Activated CD8-positive, alpha-beta memory T cell treated with anti-CD3 and anti-CD28 coated beads for 48 hours (primary cell): ENCODE results near the gene ELAPOR1.

Experiments used
- DNase-seq, 3 experiments: peaks; one replicate each; pipeline ENCODE4 v3.0.0-alpha.2; 2020; ENCODE audit warnings: low read depth in 2 of 3, low spot score in 2 of 3

The ELAPOR1 gene, protein sequence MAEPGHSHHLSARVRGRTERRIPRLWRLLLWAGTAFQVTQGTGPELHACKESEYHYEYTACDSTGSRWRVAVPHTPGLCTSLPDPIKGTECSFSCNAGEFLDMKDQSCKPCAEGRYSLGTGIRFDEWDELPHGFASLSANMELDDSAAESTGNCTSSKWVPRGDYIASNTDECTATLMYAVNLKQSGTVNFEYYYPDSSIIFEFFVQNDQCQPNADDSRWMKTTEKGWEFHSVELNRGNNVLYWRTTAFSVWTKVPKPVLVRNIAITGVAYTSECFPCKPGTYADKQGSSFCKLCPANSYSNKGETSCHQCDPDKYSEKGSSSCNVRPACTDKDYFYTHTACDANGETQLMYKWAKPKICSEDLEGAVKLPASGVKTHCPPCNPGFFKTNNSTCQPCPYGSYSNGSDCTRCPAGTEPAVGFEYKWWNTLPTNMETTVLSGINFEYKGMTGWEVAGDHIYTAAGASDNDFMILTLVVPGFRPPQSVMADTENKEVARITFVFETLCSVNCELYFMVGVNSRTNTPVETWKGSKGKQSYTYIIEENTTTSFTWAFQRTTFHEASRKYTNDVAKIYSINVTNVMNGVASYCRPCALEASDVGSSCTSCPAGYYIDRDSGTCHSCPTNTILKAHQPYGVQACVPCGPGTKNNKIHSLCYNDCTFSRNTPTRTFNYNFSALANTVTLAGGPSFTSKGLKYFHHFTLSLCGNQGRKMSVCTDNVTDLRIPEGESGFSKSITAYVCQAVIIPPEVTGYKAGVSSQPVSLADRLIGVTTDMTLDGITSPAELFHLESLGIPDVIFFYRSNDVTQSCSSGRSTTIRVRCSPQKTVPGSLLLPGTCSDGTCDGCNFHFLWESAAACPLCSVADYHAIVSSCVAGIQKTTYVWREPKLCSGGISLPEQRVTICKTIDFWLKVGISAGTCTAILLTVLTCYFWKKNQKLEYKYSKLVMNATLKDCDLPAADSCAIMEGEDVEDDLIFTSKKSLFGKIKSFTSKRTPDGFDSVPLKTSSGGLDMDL

DNA sequence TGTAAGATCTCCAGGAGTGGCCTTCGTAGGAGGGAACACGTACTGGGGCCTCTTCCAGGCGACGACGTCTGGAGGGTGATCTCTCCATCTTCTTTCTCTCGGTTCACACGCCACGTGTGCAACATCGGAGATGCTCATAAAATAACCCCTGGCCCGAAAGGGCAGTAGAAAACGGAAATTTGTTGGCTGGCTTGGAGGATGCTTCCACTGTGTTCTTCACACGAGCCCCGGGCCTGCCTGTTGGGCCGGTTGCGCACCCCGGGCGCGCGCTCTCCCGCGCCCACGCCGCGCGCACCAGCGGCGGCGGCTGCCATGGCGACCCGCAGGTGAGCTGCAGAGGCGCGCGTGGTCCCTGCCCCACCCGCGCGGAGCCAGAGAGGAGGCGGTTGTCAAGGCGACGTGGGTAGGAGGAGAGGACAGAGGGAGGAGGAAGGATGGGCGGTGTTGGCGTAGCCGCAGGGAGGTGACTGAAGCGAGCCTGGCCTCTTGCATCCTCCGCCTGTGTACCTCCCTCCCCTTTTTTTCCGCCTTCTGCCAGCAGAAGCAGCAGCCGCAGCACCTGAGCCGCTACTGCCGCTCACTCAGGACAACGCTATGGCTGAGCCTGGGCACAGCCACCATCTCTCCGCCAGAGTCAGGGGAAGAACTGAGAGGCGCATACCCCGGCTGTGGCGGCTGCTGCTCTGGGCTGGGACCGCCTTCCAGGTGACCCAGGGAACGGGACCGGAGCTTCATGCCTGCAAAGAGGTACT lies at the start of gene ELAPOR1:
ELAPOR1 (plus strand) TSS at position 526 of the 752 bp plus-strand sequence; CDS start at position 595, 69 bp downstream.
- peak; percentile 41 to 61 (median 51) for DNase-seq

GRCh38 chr1:109065137-109065536 lies 48.8 kb upstream of the ELAPOR1 start:
- no peak for DNase-seq

DNA sequence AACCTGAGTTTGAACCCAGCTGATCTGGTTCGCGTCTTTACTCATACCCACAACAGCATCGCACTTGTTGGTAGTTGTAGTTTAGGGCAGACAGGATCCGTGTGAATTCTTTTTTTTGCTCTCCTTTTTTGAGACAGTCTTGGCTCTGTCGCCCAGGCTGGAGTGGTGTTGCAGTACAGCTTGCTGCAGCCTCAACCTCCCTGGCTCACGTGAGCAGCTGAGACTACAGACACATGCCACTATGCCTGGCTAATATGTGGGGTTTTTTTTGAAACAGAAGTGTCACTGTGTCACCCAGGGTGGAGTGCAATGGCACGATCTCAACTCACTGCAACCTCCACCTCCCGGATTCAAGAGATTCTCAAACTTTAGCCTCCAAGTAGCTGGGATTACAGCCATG lies 46.0 kb upstream of the ELAPOR1 start:
- DNase-seq, result no peak

DNA sequence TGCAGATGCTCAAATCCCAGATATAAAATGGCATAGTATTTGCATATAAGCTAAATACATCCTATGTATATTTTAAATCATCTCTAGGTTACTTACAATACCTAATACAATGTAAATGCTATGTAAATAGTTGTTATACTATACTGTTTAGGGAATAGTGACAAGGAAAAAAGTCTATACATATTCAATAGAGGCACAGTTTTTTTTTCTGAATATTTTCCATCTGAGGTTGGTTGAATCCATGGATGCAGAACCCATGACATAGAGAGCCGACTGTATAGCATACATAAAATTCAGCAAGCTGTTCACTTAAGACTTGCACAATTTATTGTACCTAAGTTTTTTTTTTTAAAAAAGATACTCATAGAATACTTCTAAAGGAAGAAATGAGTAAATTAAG lies 44.6 kb upstream of the ELAPOR1 start:
- no peak for DNase-seq

- peak; percentile 65 to 79 (median 72) for DNase-seq
Measured at GRCh38 chr1:109075531-109076490, 38.1 kb upstream of the ELAPOR1 start, which contains the start of gene TAF13. Gene TAF13 (minus strand): TSS chr1:109076003. CDS start chr1:109075947, 56 bp downstream.

GRCh38 chr1:109078317-109078716 lies 35.6 kb upstream of the ELAPOR1 start:
- DNase-seq, result no peak

DNA sequence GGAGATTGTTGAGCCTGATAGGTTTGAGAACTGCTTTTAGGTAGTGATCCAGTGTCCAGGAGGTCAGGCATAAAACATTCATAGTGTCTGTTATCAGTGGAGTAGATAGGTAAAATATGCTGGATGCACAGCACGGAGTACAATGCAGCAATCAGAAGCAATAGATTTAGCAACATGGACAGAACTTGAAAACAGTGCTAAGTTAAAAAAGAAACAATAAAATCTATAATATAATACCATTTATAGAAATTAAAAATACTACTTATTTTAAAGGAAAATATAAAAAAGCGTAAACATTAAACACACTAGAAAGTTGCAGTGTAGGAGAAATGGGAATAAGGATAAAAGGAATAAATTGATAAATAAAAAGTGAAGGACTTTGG lies 34.7 kb upstream of the ELAPOR1 start:
- no peak for DNase-seq

DNA sequence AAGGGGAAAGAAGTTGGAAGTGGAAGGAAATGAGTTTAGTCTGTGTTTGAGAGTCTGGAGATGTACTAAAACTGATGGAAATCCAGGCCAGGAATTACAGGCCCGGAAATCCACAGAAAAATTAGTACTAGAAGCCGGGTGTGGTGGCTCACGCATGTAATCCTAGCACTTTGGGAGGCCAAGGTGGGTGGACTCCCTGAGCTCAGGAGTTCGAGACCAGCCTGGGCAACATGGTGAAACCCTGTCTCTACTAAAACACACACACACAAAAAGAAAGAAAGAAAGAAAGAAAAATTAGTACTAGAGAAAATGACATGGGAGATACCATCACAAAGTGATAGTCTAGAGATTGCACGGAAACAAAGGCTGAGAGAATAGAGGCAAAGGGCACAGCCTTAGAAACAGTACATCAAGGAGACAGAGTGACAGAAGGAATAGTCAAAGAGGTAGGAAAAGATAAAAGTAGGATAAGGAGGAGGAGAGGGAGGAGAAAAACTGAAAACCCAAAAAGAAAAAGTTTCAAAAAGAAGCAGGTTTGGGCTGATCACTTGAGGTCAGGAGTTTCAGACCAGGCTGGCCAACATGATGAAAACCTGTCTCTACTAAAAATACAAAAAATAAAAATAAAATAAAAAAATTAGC lies 33.4 kb upstream of the ELAPOR1 start:
- DNase-seq, result no peak

DNA sequence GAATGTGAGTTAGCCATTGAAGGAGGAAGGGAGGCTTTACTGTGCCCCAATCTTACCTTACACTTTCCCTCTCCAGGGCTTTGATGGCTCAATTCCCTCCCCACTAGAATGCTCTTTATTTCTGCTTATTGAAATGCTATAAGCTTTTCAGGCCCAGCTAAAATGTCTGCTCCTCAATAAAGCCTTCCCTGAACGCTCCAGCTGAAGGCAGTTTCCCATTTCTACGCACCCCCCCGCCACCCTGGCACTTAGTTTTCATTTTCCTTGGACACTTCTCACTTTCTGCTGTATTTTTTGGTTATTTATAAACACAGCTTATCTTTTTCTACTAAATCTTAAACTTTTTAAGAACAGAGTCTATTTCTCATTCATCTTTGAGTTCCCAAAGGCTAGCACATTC lies 30.4 kb upstream of the ELAPOR1 start:
- DNase-seq, result no peak

GRCh38 chr1:109083923-109084322 lies 30.0 kb upstream of the ELAPOR1 start:
- DNase-seq, result no peak

GRCh38 chr1:109084563-109085517 lies 29.1 kb upstream of the ELAPOR1 start:
- no peak for DNase-seq

DNA sequence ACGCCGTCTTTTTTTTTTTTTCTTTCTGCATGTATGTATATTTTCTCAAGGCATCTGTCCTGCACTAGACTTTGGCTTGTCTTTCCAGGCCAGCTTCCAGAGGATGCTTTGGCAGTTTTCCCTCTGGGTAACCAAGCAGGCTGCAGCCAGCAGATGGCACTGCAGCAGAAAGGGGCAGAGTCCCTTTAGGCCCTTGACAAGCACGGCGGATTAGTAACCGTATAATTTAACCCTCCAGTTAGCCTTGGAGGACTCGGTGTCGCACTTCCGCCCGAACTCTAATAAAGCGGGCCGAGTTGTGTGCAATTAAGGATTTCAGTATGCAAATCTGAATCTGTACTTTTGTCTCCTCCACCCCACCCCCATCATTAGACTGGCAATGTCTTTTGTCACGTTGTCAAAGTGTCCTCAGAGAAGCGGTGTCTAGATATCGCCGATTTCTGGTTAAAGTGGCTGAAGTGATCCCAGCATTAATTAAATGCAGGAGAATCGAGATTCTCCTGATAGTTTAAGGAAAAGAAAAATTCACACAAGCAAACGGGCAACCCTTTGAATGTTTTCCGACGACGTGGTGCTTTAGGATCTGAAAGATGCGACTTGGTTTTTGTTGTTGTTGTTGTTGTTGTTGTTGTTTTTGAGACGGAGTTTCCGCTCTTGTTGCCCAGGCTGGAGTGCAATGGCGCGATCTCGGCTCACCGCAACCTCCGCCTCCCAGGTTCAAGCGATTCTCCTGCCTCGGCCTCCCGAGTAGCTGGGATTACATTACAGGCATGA lies 24.5 kb upstream of the ELAPOR1 start:
- peak in 1 of 3 experiments; percentile 15 for DNase-seq

- peak; percentile 60 to 72 (median 72) for DNase-seq
Measured at GRCh38 chr1:109090196-109091077, 23.5 kb upstream of the ELAPOR1 start, which contains the start of gene TMEM167B. Gene TMEM167B (plus strand): TSS chr1:109090764. CDS start chr1:109090873, 109 bp downstream.

DNA sequence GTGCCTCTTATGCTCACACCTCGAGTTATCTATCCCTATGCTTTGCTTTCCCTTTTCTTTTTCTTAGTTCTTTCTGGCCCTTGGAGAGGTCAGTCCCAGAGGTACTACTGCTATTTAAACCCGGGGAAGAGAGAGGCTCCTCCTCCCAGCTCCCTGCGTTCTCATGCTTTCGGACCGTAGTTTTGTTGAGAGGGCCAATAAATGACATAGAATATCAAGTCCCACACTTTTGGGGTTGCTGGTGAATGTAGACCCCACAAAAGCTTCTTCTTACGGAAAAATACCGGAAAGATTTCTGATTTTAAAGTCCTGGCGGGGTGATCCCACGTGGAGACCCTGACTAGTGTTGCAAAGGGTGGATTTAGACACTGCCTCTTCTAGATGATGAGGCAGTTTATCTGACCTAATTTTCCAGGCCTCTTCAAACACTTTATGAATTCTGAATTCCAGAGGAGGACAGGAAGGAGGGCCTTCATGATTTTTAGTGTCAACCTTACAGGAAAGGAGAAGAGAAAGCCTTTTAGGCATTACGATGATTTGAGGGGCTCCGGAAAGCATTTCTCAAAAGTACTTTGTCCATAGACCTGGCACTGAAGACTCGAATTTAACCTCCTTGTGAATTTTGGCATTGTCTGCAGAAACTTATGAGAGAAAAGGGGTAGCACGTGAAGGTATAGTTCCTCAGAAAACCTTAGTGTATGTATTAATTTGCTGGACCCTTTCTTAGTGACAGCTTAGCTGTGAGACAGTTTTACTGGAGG lies 22.7 kb upstream of the ELAPOR1 start:
- DNase-seq, result no peak

DNA sequence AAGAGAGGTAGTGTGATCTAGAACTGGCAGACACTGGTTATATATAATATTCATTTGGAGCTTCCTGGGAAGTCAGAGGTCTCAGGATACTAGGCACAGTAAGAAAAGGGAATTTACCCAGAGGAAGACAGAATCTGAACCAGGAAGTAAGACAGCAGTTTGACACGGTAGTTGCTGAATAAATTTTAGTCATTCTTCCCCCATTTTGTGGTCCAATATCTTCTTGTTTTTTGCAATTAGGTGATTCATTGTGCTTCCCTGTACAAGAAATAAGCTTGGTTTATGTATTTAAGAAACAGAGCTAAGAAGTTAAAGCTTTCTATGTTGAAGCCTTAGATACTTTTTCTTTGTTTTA lies 22.1 kb upstream of the ELAPOR1 start:
- no peak for DNase-seq

GRCh38 chr1:109094377-109094803 lies 19.5 kb upstream of the ELAPOR1 start:
- DNase-seq, result no peak
